Bronchial epithelial cell (primary cell): ENCODE results near the gene ZNF236. TPM values are rescaled to one million over a fixed set of nuclear protein-coding genes. Genes with fewer than 3 reads are reported as not detected.

Experiments
- DNase-seq: peaks from one replicate; pipeline ENCODE4 v3.0.0-alpha.2; 2010; ENCODE audit warnings: low read depth
- FAIRE-seq: peaks from 2 replicates; lab custom pipeline; 2011; peaks lifted over from hg19 to GRCh38; lab: Jason Lieb, UNC
- H3K27me3 ChIP-seq: 2 replicates; pipeline ENCODE4 v1.5.1; 2011; ENCODE audit warnings: low read length; ENCODE audit not compliant: control insufficient read depth, insufficient read depth
- H3K36me3 ChIP-seq: 2 replicates; pipeline ENCODE4 v1.5.1; 2011; ENCODE audit warnings: low read length; ENCODE audit not compliant: control insufficient read depth, insufficient read depth
- H3K4me3 ChIP-seq: 2 replicates; pipeline ENCODE4 v1.5.1; 2011; ENCODE audit warnings: mild to moderate bottlenecking, low read depth, low read length, control low read depth
- CTCF ChIP-seq: IDR thresholded peaks from 2 replicates; pipeline ENCODE4 v1.5.1; 2011; ENCODE audit warnings: mild to moderate bottlenecking, moderate library complexity, low read length, control low read depth, inconsistent platforms; ENCODE audit not compliant: insufficient read depth, severe bottlenecking
- total RNA-seq: library from RNA; depleted of rRNA; stranded (reverse); fragments of >200 nt; gene quantifications from 2 replicates; pipeline ENCODE4 v1.2.1, GENCODE V29; 2014

The ZNF236 gene
- total RNA-seq, 1 donor from 2014 or later = 5.3 TPM

DNA sequence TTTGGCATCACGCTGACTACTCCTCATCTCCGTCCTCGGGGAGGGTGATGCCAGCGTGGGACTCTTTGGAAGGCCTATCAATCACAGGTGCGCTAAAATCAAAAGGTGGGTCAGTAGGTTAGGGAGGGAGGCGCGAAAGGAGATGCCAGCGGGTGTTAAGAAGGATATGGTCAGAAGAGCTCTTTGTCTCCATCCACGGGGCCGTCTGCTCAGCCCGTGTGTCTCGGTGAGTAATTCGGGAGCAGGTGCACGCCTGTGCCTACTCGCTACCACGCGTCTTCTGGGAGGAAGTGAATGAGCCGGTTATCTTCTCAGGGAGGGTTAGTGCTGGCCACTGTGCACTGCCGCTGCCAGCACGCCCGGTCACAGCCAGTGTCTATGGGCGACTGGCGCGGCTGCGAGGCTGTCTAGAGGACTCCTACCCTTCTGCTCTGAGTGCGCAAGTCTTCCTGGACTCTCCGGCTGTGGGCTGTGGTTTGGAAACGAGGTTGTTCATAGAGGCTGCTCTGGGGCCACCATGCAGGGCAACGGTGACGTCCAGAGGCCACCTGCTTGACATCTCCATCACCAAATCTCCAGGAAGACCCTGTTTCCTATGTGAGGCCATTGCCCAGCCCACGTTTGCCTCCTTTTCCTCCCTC is 156.9 kb downstream of the ZNF236 start:
- DNase-seq = no peak
- H3K27me3 ChIP-seq = no peaks in the 10 kb centered on the region
- H3K36me3 ChIP-seq = no peaks in the 10 kb centered on the region
- no peak for TF ChIP-seq CTCF
- H3K4me3 ChIP-seq = no peak overlapping the region
- no peak for FAIRE-seq

- DNase-seq (no peak), FAIRE-seq (no peak)
- no peak for TF ChIP-seq CTCF
- Histone ChIP-seq H3K4me3 (no peak overlapping the region), H3K36me3 (no peaks in the 10 kb centered on the region), H3K27me3 (no peaks in the 10 kb centered on the region)
Measured at GRCh38 chr18:76979906-76980305, 157.5 kb downstream of the ZNF236 start.

DNA sequence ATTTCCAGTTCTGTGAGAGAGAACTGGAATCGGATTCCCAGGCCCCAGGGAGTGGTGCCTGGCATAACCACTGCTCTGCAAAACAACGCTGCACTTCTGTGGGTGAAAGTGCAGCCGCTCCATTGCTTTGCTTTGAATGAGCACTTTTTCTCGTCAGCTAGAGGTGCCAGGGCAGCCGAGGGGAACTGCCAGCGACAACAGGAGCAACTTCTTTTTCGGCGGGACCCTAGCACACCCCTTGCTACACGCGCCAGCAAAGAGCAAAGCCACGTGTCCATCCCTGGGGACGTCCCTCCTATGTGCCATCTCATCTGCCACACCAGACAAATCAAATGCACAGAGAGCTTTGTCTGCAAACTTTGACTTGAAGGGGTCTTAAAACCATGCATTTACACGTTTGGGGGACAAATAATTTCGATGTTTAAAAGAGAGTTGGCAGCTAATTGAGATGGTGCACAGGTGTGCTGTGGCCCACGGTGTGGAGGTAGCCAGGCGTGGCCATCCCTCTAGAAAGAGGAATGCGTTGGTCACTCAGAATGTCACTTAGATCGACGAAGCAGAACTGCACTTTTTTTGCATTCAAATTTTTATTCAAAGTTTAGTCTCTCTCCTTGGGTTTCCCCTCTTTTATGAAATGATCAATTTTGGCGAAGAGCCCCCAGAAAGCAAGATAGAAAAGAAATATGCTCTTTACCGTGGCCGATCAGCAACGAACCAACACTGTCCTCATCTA is 158.5 kb downstream of the ZNF236 start:
- Histone ChIP-seq H3K36me3 (no peaks in the 10 kb centered on the region), H3K27me3 (no peaks in the 10 kb centered on the region), H3K4me3 (no peak overlapping the region)
- TF ChIP-seq CTCF = no peak
- DNase-seq (no peak), FAIRE-seq (peak; percentile 18)

GRCh38 chr18:76981396-76981968 is 159.1 kb downstream of the ZNF236 start:
- no peaks in the 10 kb centered on the region for H3K27me3 ChIP-seq
- H3K4me3 ChIP-seq = no peak overlapping the region
- H3K36me3 ChIP-seq = no peaks in the 10 kb centered on the region
- DNase-seq (no peak), FAIRE-seq (no peak)
- TF ChIP-seq CTCF = no peak

- DNase-seq (no peak), FAIRE-seq (no peak)
- Histone ChIP-seq H3K4me3 (no peak overlapping the region), H3K36me3 (no peaks in the 10 kb centered on the region), H3K27me3 (no peaks in the 10 kb centered on the region)
- no peak for TF ChIP-seq CTCF
Measured at GRCh38 chr18:76982038-76982437, 159.7 kb downstream of the ZNF236 start.
